CD14-positive monocyte (primary cell): ENCODE measurements around the gene HMCN2. TPM values are rescaled to one million over a fixed set of nuclear protein-coding genes. Genes with fewer than 3 reads are reported as not detected.

Source experiments
- DNase-seq, 3 donors: peaks; one replicate each; pipeline ENCODE4 v3.0.0-alpha.2; 2011 to 2022
- H2AFZ ChIP-seq: 2 replicates; pipeline ENCODE4 v1.6.0; 2012; ENCODE audit warnings: mild to moderate bottlenecking, low read depth, low read length, inconsistent platforms; ENCODE audit not compliant: insufficient read depth, poor library complexity, severe bottlenecking
- H3K27ac ChIP-seq, 2 donors: 1 replicate in 1 of 2; 2 replicates in 1 of 2; pipeline ENCODE4 v1.5.1; 2012 to 2013; ENCODE audit warnings: low read length in 2 of 2, control low read depth in 1 of 2, inconsistent platforms in 1 of 2, low read depth in 1 of 2, mild to moderate bottlenecking in 1 of 2
- H3K27me3 ChIP-seq, 2 donors: one replicate each; pipeline versions ENCODE4 v1.6.0 to v1.6.1; 2011 to 2013; ENCODE audit warnings: low read length in 2 of 2; ENCODE audit not compliant: control insufficient read depth in 2 of 2, insufficient read depth in 2 of 2
- H3K36me3 ChIP-seq, 2 donors: replicated peaks in 1 of 2; 1 replicate in 1 of 2; 2 replicates in 1 of 2; pipeline versions ENCODE4 v1.5.1 to v1.6.1; 2012 to 2013; ENCODE audit warnings: low read length in 2 of 2, control low read depth in 1 of 2, inconsistent platforms in 1 of 2, mild to moderate bottlenecking in 1 of 2; ENCODE audit not compliant: insufficient read depth in 2 of 2, control insufficient read depth in 1 of 2
- H3K4me1 ChIP-seq, 2 donors: 1 replicate in 1 of 2; 2 replicates in 1 of 2; pipeline versions ENCODE4 v1.5.1 to v1.6.1; 2012 to 2013; ENCODE audit warnings: low read length in 2 of 2, control low read depth in 1 of 2, inconsistent platforms in 1 of 2, mild to moderate bottlenecking in 1 of 2, moderate library complexity in 1 of 2; ENCODE audit not compliant: insufficient read depth in 2 of 2, control insufficient read depth in 1 of 2
- H3K4me2 ChIP-seq: replicated peaks from 2 replicates; pipeline ENCODE3; 2012; ENCODE audit warnings: low read length, moderate library complexity, mild to moderate bottlenecking; ENCODE audit not compliant: poor library complexity, severe bottlenecking; ENCODE audit errors: extremely low read depth
- H3K4me3 ChIP-seq, 3 experiments: fragments of 200-600 bp in 1 of 3; sonication (generic) in 1 of 3; replicated peaks in 1 of 3; 1 replicate in 2 of 3; 2 replicates in 1 of 3; pipeline ENCODE4 v1.5.1; 2011 to 2013; ENCODE audit warnings: low read length in 3 of 3, mild to moderate bottlenecking in 3 of 3, control low read depth in 2 of 3, low read depth in 2 of 3, inconsistent platforms in 1 of 3, moderate library complexity in 1 of 3
- H3K79me2 ChIP-seq: 2 replicates; pipeline ENCODE4 v1.6.0; 2012; ENCODE audit warnings: mild to moderate bottlenecking, control low read depth, inconsistent platforms, low read length, moderate library complexity; ENCODE audit not compliant: insufficient read depth
- H3K9ac ChIP-seq: 2 replicates; pipeline ENCODE4 v1.6.0; 2017; ENCODE audit warnings: low read length, mild to moderate bottlenecking; ENCODE audit not compliant: insufficient read depth, poor library complexity, severe bottlenecking
- H3K9me3 ChIP-seq, 2 donors: replicated peaks in 1 of 2; 1 replicate in 1 of 2; 2 replicates in 1 of 2; pipeline versions ENCODE4 v1.5.1 to v1.6.1; 2012 to 2013; ENCODE audit warnings: low read length in 2 of 2, control low read depth in 1 of 2; ENCODE audit not compliant: control insufficient read depth in 1 of 2, insufficient read depth in 1 of 2
- H4K20me1 ChIP-seq: 2 replicates; pipeline ENCODE4 v1.6.0; 2012; ENCODE audit warnings: mild to moderate bottlenecking, low read length, control low read depth, moderate library complexity; ENCODE audit not compliant: insufficient read depth
- H3K27ac Mint-ChIP-seq, 7 donors: one replicate each; pipeline ENCODE4 v1.8.0; 2020; ENCODE audit warnings: mild to moderate bottlenecking in 7 of 7, mixed read lengths in 7 of 7, moderate library complexity in 6 of 7, inconsistent platforms in 2 of 7
- H3K27me3 Mint-ChIP-seq, 3 donors: one replicate each; pipeline ENCODE4 v1.8.0; 2021 to 2022; ENCODE audit warnings: low read depth in 3 of 3, mild to moderate bottlenecking in 3 of 3, mixed read lengths in 3 of 3, moderate library complexity in 3 of 3, inconsistent platforms in 1 of 3
- H3K36me3 Mint-ChIP-seq, 2 donors: one replicate each; pipeline ENCODE4 v1.8.0; 2020; ENCODE audit warnings: mixed read lengths in 2 of 2, inconsistent platforms in 1 of 2, mild to moderate bottlenecking in 1 of 2
- H3K4me1 Mint-ChIP-seq: one replicate; pipeline ENCODE4 v1.8.0; 2020; ENCODE audit warnings: mild to moderate bottlenecking, mixed read lengths
- H3K4me3 Mint-ChIP-seq, 2 donors: one replicate each; pipeline ENCODE4 v1.8.0; 2020; ENCODE audit warnings: mild to moderate bottlenecking in 2 of 2, mixed read lengths in 2 of 2, moderate library complexity in 1 of 2
- H3K9me3 Mint-ChIP-seq, 7 donors: one replicate each; pipeline ENCODE4 v1.8.0; 2020 to 2022; ENCODE audit warnings: mixed read lengths in 7 of 7, mild to moderate bottlenecking in 6 of 7, moderate library complexity in 6 of 7, inconsistent platforms in 2 of 7
- CTCF ChIP-seq: fragments of 200-600 bp; IDR thresholded peaks from one replicate; pipeline ENCODE4 v1.8.0; 2022; ENCODE audit warnings: antibody characterized with exemption, mild to moderate bottlenecking
- WGBS: methylation state at CpG from one replicate; pipeline ENCODE4 v1.1.5; 2013; ENCODE audit warnings: missing lambda C conversion rate; ENCODE audit not compliant: insufficient coverage; 5-methylcytosine and 5-hydroxymethylcytosine counted together
- intact Hi-C, 2 donors: fragments of 100-400 bp; cut with micrococcal nuclease; formaldehyde crosslinking; loops; one replicate each; pipeline versions ENCODE4 v1.15.0 to v1.15.1; 2023
- polyA plus RNA-seq, 3 donors: library from polyadenylated mRNA; depleted of rRNA in 1 of 3; unstranded in 2 of 3; stranded (reverse) in 1 of 3; fragments of 300-500 nt in 2 of 3; fragments of >200 nt in 1 of 3; fragmentation: Illumina TruSeq in 2 of 3; gene quantifications; 1 replicate in 2 of 3; 2 replicates in 1 of 3; pipeline ENCODE4 v1.2.3, GENCODE V29; 2012 to 2021

Gene HMCN2
- polyA plus RNA-seq, 3 donors: not detected

DNA sequence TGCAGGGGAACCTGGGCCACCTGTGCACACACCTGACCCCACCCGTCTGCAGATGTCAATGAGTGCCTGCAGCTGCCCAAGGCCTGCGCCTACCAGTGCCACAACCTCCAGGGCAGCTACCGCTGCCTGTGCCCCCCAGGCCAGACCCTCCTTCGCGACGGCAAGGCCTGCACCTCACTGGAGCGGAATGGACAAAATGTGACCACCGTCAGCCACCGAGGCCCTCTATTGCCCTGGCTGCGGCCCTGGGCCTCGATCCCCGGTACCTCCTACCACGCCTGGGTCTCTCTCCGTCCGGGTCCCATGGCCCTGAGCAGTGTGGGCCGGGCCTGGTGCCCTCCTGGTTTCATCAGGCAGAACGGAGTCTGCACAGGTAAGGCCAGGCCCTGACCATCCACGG is 164.7 kb downstream of the HMCN2 start:
- Histone ChIP-seq H3K4me2 (no peak overlapping the region), H3K9ac (no peak overlapping the region), H3K4me3 (no peak overlapping the region), H3K27me3 (peaks cover 6 to 27% of the 10 kb centered on the region in 2 donors), H4K20me1 (no peaks in the 10 kb centered on the region), H3K79me2 (no peaks in the 10 kb centered on the region), H3K9me3 (peaks cover 11 to 30% of the 10 kb centered on the region in 2 donors), H2AFZ (no peak overlapping the region), H3K4me1 (peaks cover 0 to 7% of the 10 kb centered on the region in 2 donors), H3K36me3 (no peaks in the 10 kb centered on the region), H3K27ac (no peak overlapping the region)
- Mint-ChIP-seq H3K27me3 (peaks cover 26 to 42% (median 31%) of the 10 kb centered on the region in 3 donors), H3K4me1 (peaks cover 3% of the 10 kb centered on the region), H3K4me3 (peak overlapping the region in 1 of 2 donors; percentile 31), H3K27ac (no peak overlapping the region), H3K36me3 (no peaks in the 10 kb centered on the region), H3K9me3 (peaks cover 13 to 35% (median 20%) of the 10 kb centered on the region in 7 donors)
- DNase-seq: no peak
- no peak for TF ChIP-seq CTCF
- WGBS: 98% methylated on average over 17 of the region's 18 CpGs
- intact Hi-C loops: no loop called here

DNA sequence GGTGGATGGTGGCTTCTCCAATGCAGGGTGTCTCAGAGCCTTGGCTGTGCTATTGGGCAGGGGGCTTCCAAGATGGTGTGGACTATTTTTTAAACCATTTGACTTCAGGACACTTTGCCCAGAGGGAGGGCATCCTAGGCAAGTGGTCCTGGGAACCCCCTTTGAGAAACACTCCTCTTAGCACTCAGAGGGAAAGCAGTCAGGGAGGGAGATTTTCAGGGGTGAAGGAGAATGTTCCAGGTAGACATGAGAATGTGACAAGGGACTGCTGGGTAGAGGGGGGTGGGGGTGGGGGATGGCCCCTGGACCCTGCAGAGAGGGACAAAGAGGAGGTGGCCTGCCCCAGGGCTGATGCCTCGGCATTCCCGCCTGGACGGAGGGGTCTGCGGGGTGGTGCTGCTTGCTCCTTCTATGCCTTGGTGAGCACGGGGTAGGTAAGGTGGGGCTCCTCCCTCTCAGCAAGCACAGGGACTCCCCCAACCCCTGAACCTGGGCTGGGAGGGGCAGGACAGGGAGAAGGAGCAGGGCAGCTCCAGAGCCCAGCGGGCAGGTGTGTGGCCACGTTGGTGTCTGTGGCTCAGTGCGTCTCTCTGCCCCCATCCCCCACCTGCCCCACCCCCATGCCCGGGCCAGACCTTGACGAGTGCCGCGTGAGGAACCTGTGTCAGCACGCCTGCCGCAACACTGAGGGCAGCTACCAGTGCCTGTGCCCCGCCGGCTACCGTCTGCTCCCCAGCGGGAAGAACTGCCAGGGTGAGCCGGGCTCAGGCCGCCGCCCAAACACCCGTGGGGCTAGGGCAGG is 165.4 kb downstream of the HMCN2 start:
- over 99% methylated on average over 17 of the region's 22 CpGs for WGBS
- Histone ChIP-seq H3K27me3 (peaks cover 6 to 28% of the 10 kb centered on the region in 2 donors), H3K9me3 (peaks cover 11 to 30% of the 10 kb centered on the region in 2 donors), H3K4me3 (no peak overlapping the region), H3K27ac (no peak overlapping the region), H3K4me2 (no peak overlapping the region), H3K36me3 (no peaks in the 10 kb centered on the region), H3K4me1 (peaks cover 0 to 7% of the 10 kb centered on the region in 2 donors), H3K79me2 (no peaks in the 10 kb centered on the region), H2AFZ (no peak overlapping the region), H3K9ac (no peak overlapping the region), H4K20me1 (no peaks in the 10 kb centered on the region)
- H3K9me3 Mint-ChIP-seq: peaks cover 13 to 35% (median 20%) of the 10 kb centered on the region in 7 donors
- H3K27ac Mint-ChIP-seq: no peak overlapping the region
- H3K27me3 Mint-ChIP-seq: peaks cover 28 to 45% (median 38%) of the 10 kb centered on the region in 3 donors
- H3K4me1 Mint-ChIP-seq: peaks cover 3% of the 10 kb centered on the region
- no peak for DNase-seq
- no peak overlapping the region for H3K4me3 Mint-ChIP-seq
- no peaks in the 10 kb centered on the region for H3K36me3 Mint-ChIP-seq
- intact Hi-C loops: no loop called here
- TF ChIP-seq CTCF: no peak
